ENCODE measurements around the gene ATP13A2. TPM values are rescaled to one million over a fixed set of nuclear protein-coding genes. Genes with fewer than 3 reads are reported as not detected.

Gene ATP13A2
- polyA plus RNA-seq, 3 donors = 17.6 to 37.8 (median 19.5) TPM

- WGBS (ENCODE audit: insufficient coverage) = 99% methylated on average over 9 of the region's 14 CpGs
- Histone ChIP-seq H3K4me2 (replicated peaks; ENCODE audit: extremely low read depth, low read length, poor library complexity, severe bottlenecking) (no peak overlapping the region), H3K9ac (ENCODE audit: insufficient read depth, low read length, poor library complexity, severe bottlenecking) (no peak overlapping the region), H3K4me3 (replicated peaks in 1 of 3; ENCODE audit: low read depth in 2 of 3, low read length in 3 of 3) (no peak overlapping the region), H3K9me3 (replicated peaks in 1 of 2; ENCODE audit: control insufficient read depth in 1 of 2, insufficient read depth in 1 of 2, low read length in 2 of 2) (no peaks in the 10 kb centered on the region), H3K4me1 (ENCODE audit: control insufficient read depth in 1 of 2, insufficient read depth in 2 of 2, low read length in 2 of 2) (no peaks in the 10 kb centered on the region), H3K27ac (ENCODE audit: low read depth in 1 of 2, low read length in 2 of 2) (no peak overlapping the region), H3K27me3 (ENCODE audit: control insufficient read depth in 2 of 2, insufficient read depth in 2 of 2, low read length in 2 of 2) (no peaks in the 10 kb centered on the region), H2AFZ (ENCODE audit: insufficient read depth, low read depth, low read length, poor library complexity, severe bottlenecking) (no peak overlapping the region), H4K20me1 (ENCODE audit: insufficient read depth, low read length) (no peaks in the 10 kb centered on the region), H3K36me3 (replicated peaks in 1 of 2; ENCODE audit: control insufficient read depth in 1 of 2, insufficient read depth in 2 of 2, low read length in 2 of 2) (peaks cover 52 to 73% of the 10 kb centered on the region in 2 donors), H3K79me2 (ENCODE audit: insufficient read depth, low read length) (no peaks in the 10 kb centered on the region)
- peaks cover 0 to 1% (median 0%) of the 10 kb centered on the region in 7 donors for H3K9me3 Mint-ChIP-seq
- intact Hi-C loops (cut with micrococcal nuclease) = no loop called here
- H3K4me3 Mint-ChIP-seq = no peak overlapping the region
- DNase-seq = no peak
- no peak overlapping the region for H3K27ac Mint-ChIP-seq
- H3K27me3 Mint-ChIP-seq (ENCODE audit: low read depth in 3 of 3) = no peaks in the 10 kb centered on the region
- peaks cover 52 to 81% of the 10 kb centered on the region in 2 donors for H3K36me3 Mint-ChIP-seq
- no peak for TF ChIP-seq CTCF (IDR thresholded peaks at IDR 0.05)
- no peaks in the 10 kb centered on the region for H3K4me1 Mint-ChIP-seq
These were observed 14.9 kb downstream of the ATP13A2 start for GRCh38 chr1:16996845-16997244.

GRCh38 chr1:16993521-16994038 is 18.1 kb downstream of the ATP13A2 start:
- no peaks in the 10 kb centered on the region for H3K79me2 ChIP-seq (ENCODE audit: insufficient read depth, low read length)
- H3K4me2 ChIP-seq (replicated peaks; ENCODE audit: extremely low read depth, low read length, poor library complexity, severe bottlenecking) = no peak overlapping the region
- H3K4me1 Mint-ChIP-seq = no peaks in the 10 kb centered on the region
- no peak for DNase-seq
- H3K9me3 Mint-ChIP-seq = peaks cover 0 to 1% (median 0%) of the 10 kb centered on the region in 7 donors
- H3K9ac ChIP-seq (ENCODE audit: insufficient read depth, low read length, poor library complexity, severe bottlenecking) = no peak overlapping the region
- peaks cover 51 to 84% of the 10 kb centered on the region in 2 donors for H3K36me3 Mint-ChIP-seq
- H2AFZ ChIP-seq (ENCODE audit: insufficient read depth, low read depth, low read length, poor library complexity, severe bottlenecking) = no peak overlapping the region
- H3K27me3 ChIP-seq (ENCODE audit: control insufficient read depth in 2 of 2, insufficient read depth in 2 of 2, low read length in 2 of 2) = no peaks in the 10 kb centered on the region
- H3K4me3 ChIP-seq (replicated peaks in 1 of 3; ENCODE audit: low read depth in 2 of 3, low read length in 3 of 3) = no peak overlapping the region
- H3K4me3 Mint-ChIP-seq = no peak overlapping the region
- H3K27me3 Mint-ChIP-seq (ENCODE audit: low read depth in 3 of 3) = no peaks in the 10 kb centered on the region
- H3K27ac ChIP-seq (ENCODE audit: low read depth in 1 of 2, low read length in 2 of 2) = no peak overlapping the region
- 97% methylated on average over 9 of the region's 15 CpGs for WGBS (ENCODE audit: insufficient coverage)
- peaks cover 50 to 69% of the 10 kb centered on the region in 2 donors for H3K36me3 ChIP-seq (replicated peaks in 1 of 2; ENCODE audit: control insufficient read depth in 1 of 2, insufficient read depth in 2 of 2, low read length in 2 of 2)
- no peaks in the 10 kb centered on the region for H4K20me1 ChIP-seq (ENCODE audit: insufficient read depth, low read length)
- no peak for TF ChIP-seq CTCF (IDR thresholded peaks at IDR 0.05)
- intact Hi-C loops (cut with micrococcal nuclease) = no loop called here
- no peaks in the 10 kb centered on the region for H3K4me1 ChIP-seq (ENCODE audit: control insufficient read depth in 1 of 2, insufficient read depth in 2 of 2, low read length in 2 of 2)
- no peaks in the 10 kb centered on the region for H3K9me3 ChIP-seq (replicated peaks in 1 of 2; ENCODE audit: control insufficient read depth in 1 of 2, insufficient read depth in 1 of 2, low read length in 2 of 2)
- no peak overlapping the region for H3K27ac Mint-ChIP-seq
